CD4-positive, alpha-beta T cell (primary cell): Measurements from ENCODE around the gene GADD45B. TPM values are rescaled to one million over a fixed set of nuclear protein-coding genes. Genes with fewer than 3 reads are reported as not detected.
A peak's percentile ranks its signal among the peaks of the same experiment; 100 is the strongest.

Experiments used
- ATAC-seq: fragments of 200-7000 bp; cut with Tn5 transposase; one replicate; pipeline ENCODE4 v1.10.0; 2022; ENCODE audit warnings: mild to moderate bottlenecking; ENCODE audit not compliant: poor library complexity
- CTCF ChIA-PET: fragments of 350-600 bp; sonication (Branson Sonifier 250); formaldehyde crosslinking; loops from one replicate; lab custom pipeline; 2021; ENCODE audit warnings: antibody characterized with exemption, inconsistent platforms; lab: Charles Lee
- POLR2A ChIA-PET: fragments of 350-600 bp; sonication (Branson Sonifier 250); formaldehyde crosslinking; loops from one replicate; lab custom pipeline; 2021; ENCODE audit warnings: antibody characterized with exemption, inconsistent platforms; lab: Charles Lee
- DNase-seq, 14 experiments: peaks; one replicate each; pipeline ENCODE4 v3.0.0-alpha.2; 2013 to 2020; ENCODE audit warnings: mixed read lengths in 2 of 14
- H3K27ac ChIP-seq, 2 donors: one replicate each; pipeline versions ENCODE4 v1.5.1 to v1.7.0; 2013; ENCODE audit warnings: low read length in 2 of 2, low read depth in 1 of 2, mild to moderate bottlenecking in 1 of 2
- H3K27me3 ChIP-seq, 2 experiments: 1 replicate in 1 of 2; 2 replicates in 1 of 2; pipeline versions ENCODE4 v1.6.1 to v1.7.0; 2013; ENCODE audit warnings: low read length in 2 of 2, control low read depth in 1 of 2, mild to moderate bottlenecking in 1 of 2, moderate library complexity in 1 of 2; ENCODE audit not compliant: insufficient read depth in 2 of 2, control insufficient read depth in 1 of 2
- H3K36me3 ChIP-seq: one replicate; pipeline ENCODE4 v1.6.1; 2013; ENCODE audit warnings: low read length, control low read depth; ENCODE audit not compliant: insufficient read depth
- H3K4me1 ChIP-seq: one replicate; pipeline ENCODE4 v1.6.1; 2013; ENCODE audit warnings: low read length, control low read depth; ENCODE audit not compliant: insufficient read depth
- H3K4me3 ChIP-seq: one replicate; pipeline ENCODE4 v1.5.1; 2013; ENCODE audit warnings: mild to moderate bottlenecking, low read length, moderate library complexity
- H3K9me3 ChIP-seq, 2 experiments: 1 replicate in 1 of 2; 2 replicates in 1 of 2; pipeline versions ENCODE4 v1.6.1 to v1.7.0; 2013; ENCODE audit warnings: low read length in 2 of 2, mild to moderate bottlenecking in 2 of 2, control low read depth in 1 of 2, moderate library complexity in 1 of 2; ENCODE audit not compliant: control insufficient read depth in 1 of 2, insufficient read depth in 1 of 2
- H3K27ac Mint-ChIP-seq: one replicate; pipeline ENCODE4 v1.8.0; 2020; ENCODE audit warnings: mixed read lengths
- H3K27me3 Mint-ChIP-seq: one replicate; pipeline ENCODE4 v1.8.0; 2021; ENCODE audit warnings: mixed read lengths
- H3K36me3 Mint-ChIP-seq: one replicate; pipeline ENCODE4 v1.8.0; 2021; ENCODE audit warnings: low read depth, mixed read lengths
- H3K4me1 Mint-ChIP-seq: one replicate; pipeline ENCODE4 v1.8.0; 2021; ENCODE audit warnings: low read depth, mixed read lengths
- H3K4me3 Mint-ChIP-seq: one replicate; pipeline ENCODE4 v1.8.0; 2020; ENCODE audit warnings: mild to moderate bottlenecking, mixed read lengths
- H3K9me3 Mint-ChIP-seq: one replicate; pipeline ENCODE4 v1.8.0; 2020; ENCODE audit warnings: mixed read lengths
- intact Hi-C, 2 experiments: fragments of 100-400 bp; cut with DNase I in 1 of 2; cut with micrococcal nuclease in 1 of 2; formaldehyde crosslinking; loops; one replicate each; pipeline versions ENCODE4 v1.15.1 to v1.9.0; 2023 to 2025; cut with DNase I, micrococcal nuclease
- total RNA-seq, 174 experiments: library from RNA in 2 of 174; stranded (reverse) in 2 of 174; gene quantifications; one replicate each; pipeline ENCODE4 v1.2.3 and lab custom pipeline; 2021 to 2026
- TF ChIP-seq, protein P1 (sequence below): fragments of 200-600 bp; IDR thresholded peaks from one replicate; pipeline ENCODE4 v1.8.0; 2022; ENCODE audit warnings: antibody characterized with exemption, mild to moderate bottlenecking

GADD45B gene
- total RNA-seq, 2 experiments from 2014 or later = 284 to 285 TPM

GRCh38 chr19:2494084-2494446 lies 18.1 kb downstream of the GADD45B start:
- Histone ChIP-seq H3K4me3 (peak overlapping the region; percentile 74), H3K4me1 (peaks cover 39% of the 10 kb centered on the region), H3K36me3 (no peaks in the 10 kb centered on the region), H3K27ac (no peak overlapping the region), H3K9me3 (peaks cover 0 to 5% of the 10 kb centered on the region in 2 experiments), H3K27me3 (peaks cover 20 to 27% of the 10 kb centered on the region in 2 experiments)
- DNase-seq = peak in 1 of 14 experiments; percentile 51
- POLR2A ChIA-PET = interaction anchor here (1.4 to 6.0 kb wide), 2 partner anchors 17 to 68 kb away, joined by 7 to 47 read pairs; partner anchors contain the start of gene GADD45B
- Mint-ChIP-seq H3K27ac (no peak overlapping the region), H3K4me1 (peaks cover 16% of the 10 kb centered on the region), H3K9me3 (no peaks in the 10 kb centered on the region), H3K36me3 (no peaks in the 10 kb centered on the region), H3K27me3 (peaks cover 42% of the 10 kb centered on the region), H3K4me3 (peak overlapping the region; percentile 83)
- CTCF ChIA-PET = interaction anchor here (1.7 kb wide), 1 partner anchor 9 kb away, joined by 4 read pairs; no protein-coding TSS in a partner anchor
- TF ChIP-seq, protein P1, sequence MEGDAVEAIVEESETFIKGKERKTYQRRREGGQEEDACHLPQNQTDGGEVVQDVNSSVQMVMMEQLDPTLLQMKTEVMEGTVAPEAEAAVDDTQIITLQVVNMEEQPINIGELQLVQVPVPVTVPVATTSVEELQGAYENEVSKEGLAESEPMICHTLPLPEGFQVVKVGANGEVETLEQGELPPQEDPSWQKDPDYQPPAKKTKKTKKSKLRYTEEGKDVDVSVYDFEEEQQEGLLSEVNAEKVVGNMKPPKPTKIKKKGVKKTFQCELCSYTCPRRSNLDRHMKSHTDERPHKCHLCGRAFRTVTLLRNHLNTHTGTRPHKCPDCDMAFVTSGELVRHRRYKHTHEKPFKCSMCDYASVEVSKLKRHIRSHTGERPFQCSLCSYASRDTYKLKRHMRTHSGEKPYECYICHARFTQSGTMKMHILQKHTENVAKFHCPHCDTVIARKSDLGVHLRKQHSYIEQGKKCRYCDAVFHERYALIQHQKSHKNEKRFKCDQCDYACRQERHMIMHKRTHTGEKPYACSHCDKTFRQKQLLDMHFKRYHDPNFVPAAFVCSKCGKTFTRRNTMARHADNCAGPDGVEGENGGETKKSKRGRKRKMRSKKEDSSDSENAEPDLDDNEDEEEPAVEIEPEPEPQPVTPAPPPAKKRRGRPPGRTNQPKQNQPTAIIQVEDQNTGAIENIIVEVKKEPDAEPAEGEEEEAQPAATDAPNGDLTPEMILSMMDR = no peak
- ATAC-seq = no peak
- intact Hi-C loops = no loop called here

- Mint-ChIP-seq H3K27ac (no peak overlapping the region), H3K4me1 (peaks cover 14% of the 10 kb centered on the region), H3K9me3 (no peaks in the 10 kb centered on the region), H3K27me3 (peaks cover 40% of the 10 kb centered on the region), H3K4me3 (peak overlapping the region; percentile 68), H3K36me3 (no peaks in the 10 kb centered on the region)
- Histone ChIP-seq H3K9me3 (peaks cover 0 to 2% of the 10 kb centered on the region in 2 experiments), H3K4me3 (peak overlapping the region; percentile 74), H3K4me1 (peaks cover 38% of the 10 kb centered on the region), H3K27me3 (peaks cover 17 to 23% of the 10 kb centered on the region in 2 experiments), H3K27ac (no peak overlapping the region), H3K36me3 (no peaks in the 10 kb centered on the region)
- TF ChIP-seq, protein P1 = no peak
- ChIA-PET POLR2A (interaction anchor here (0.7 to 6.0 kb wide), 3 partner anchors 18 to 145 kb away, joined by 4 to 47 read pairs (median 7); partner anchors contain the start of gene GADD45B), CTCF (interaction anchor here (0.6 to 1.7 kb wide), 3 partner anchors 9 to 142 kb away, joined by 3 to 4 read pairs (median 4); no protein-coding TSS in a partner anchor)
- DNase-seq (peak; percentile 11 to 87 (median 48)), ATAC-seq (peak; percentile 80)
- intact Hi-C loops = no loop called here
Measured at GRCh38 chr19:2494447-2495129, 18.7 kb downstream of the GADD45B start.

DNA sequence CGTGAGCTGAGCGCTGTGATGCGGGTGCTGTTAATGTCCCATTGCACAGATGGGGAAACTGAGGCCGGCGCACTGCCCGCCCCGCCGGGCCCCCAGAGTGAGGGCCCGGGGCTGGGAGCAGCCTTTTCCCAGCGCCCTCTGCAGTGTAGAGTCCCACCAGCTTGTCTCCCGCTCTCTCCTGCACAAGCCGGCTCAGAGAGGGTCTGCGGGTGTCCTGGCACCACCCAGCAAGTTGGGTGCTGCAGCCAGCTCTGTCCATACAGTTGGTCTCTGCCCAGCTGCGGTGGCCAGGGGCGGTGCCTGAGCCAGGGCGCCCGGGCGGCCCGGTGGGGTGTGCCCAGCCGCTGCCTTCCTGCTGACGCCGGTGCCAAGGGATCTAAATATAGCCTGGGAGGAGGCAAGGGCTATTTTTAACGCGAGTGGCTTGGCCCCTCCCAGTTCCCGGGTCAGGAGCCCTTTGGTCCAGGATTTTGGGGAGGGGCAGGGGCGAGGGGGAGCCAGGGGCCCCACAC lies 19.3 kb downstream of the GADD45B start:
- Mint-ChIP-seq H3K4me1 (peaks cover 11% of the 10 kb centered on the region), H3K4me3 (peak overlapping the region; percentile 63), H3K9me3 (no peaks in the 10 kb centered on the region), H3K27ac (no peak overlapping the region), H3K36me3 (no peaks in the 10 kb centered on the region), H3K27me3 (peaks cover 35% of the 10 kb centered on the region)
- DNase-seq = peak in 5 of 14 experiments; percentile 26 to 77 (median 43)
- Histone ChIP-seq H3K27ac (no peak overlapping the region), H3K27me3 (peaks cover 14 to 17% of the 10 kb centered on the region in 2 experiments), H3K4me3 (peak overlapping the region; percentile 74), H3K9me3 (no peaks in the 10 kb centered on the region), H3K36me3 (no peaks in the 10 kb centered on the region), H3K4me1 (peaks cover 37% of the 10 kb centered on the region)
- ChIA-PET CTCF (interaction anchor here (1.5 to 1.7 kb wide), 2 partner anchors 8 to 142 kb away, joined by 4 read pairs; no protein-coding TSS in a partner anchor), POLR2A (interaction anchor here (0.7 to 6.0 kb wide), 3 partner anchors 18 to 144 kb away, joined by 4 to 47 read pairs (median 7); partner anchors contain the start of gene GADD45B)
- intact Hi-C loops = no loop called here
- peak; percentile 35 for ATAC-seq
- TF ChIP-seq, protein P1 = no peak
